Mucosa of descending colon (tissue), 3 donors: ENCODE data around the gene RNF10. TPM values are rescaled to one million over a fixed set of nuclear protein-coding genes. Genes with fewer than 3 reads are reported as not detected.

Source experiments
- ATAC-seq: fragments of 200-7000 bp; cut with Tn5 transposase; one replicate; pipeline ENCODE4 v1.9.1; 2020; ENCODE audit warnings: mild to moderate bottlenecking, moderate library complexity
- DNase-seq, 3 donors: peaks; one replicate each; pipeline ENCODE4 v3.0.0-alpha.2; 2020
- H3K36me3 ChIP-seq: fragments of 200-600 bp; one replicate; pipeline ENCODE4 v1.8.0; 2021; ENCODE audit warnings: low read depth, mild to moderate bottlenecking
- H3K4me1 ChIP-seq: fragments of 200-600 bp; one replicate; pipeline ENCODE4 v1.8.0; 2021; ENCODE audit warnings: low read depth, mild to moderate bottlenecking
- H3K4me3 ChIP-seq: fragments of 200-600 bp; one replicate; pipeline ENCODE4 v1.8.0; 2021; ENCODE audit warnings: mild to moderate bottlenecking
- H3K9me3 ChIP-seq: fragments of 200-600 bp; one replicate; pipeline ENCODE4 v1.8.0; 2021; ENCODE audit warnings: mild to moderate bottlenecking
- CTCF ChIP-seq: fragments of 200-600 bp; IDR thresholded peaks from one replicate; pipeline ENCODE4 v1.8.0; 2022; ENCODE audit warnings: antibody characterized with exemption, mild to moderate bottlenecking
- intact Hi-C, 2 donors: fragments of 100-400 bp; cut with DNase I in 1 of 2; cut with micrococcal nuclease in 1 of 2; formaldehyde crosslinking; loops; one replicate each; pipeline versions ENCODE4 v1.11.0 to v1.11.1; 2022; cut with DNase I, micrococcal nuclease
- total RNA-seq, 3 donors: library from RNA; stranded (reverse); fragmentation: NEBNext Ultra II Directional in 2 of 3; extraction: Animal tissue kit (Norgen Biotek cat#: 25700) in 2 of 3; gene quantifications; one replicate each; pipeline versions ENCODE4 v1.2.1 to v1.2.4, GENCODE V29; 2021 to 2023
- donor health status: DM: no; HTN: no; CAD: no; lungs with moderate emphysema.
- donor health status: DM: no; HTN: no; CAD: no.
- donor health status: DM: no; HTN: yes; CAD: no.

RNF10 gene
- total RNA-seq, 3 donors from 2014 or later, result 158 to 300 (median 237) TPM

- H3K9me3 ChIP-seq, result no peaks in the 10 kb centered on the region
- no peak overlapping the region for H3K4me3 ChIP-seq
- DNase-seq (no peak), ATAC-seq (no peak)
- TF ChIP-seq CTCF, result no peak
- H3K36me3 ChIP-seq, result no peaks in the 10 kb centered on the region
- H3K4me1 ChIP-seq, result peaks cover 14% of the 10 kb centered on the region
- intact Hi-C loops, result loop anchor here in 1 of 2 donors (5.0 kb wide), 1 partner anchor 40 kb away; no protein-coding TSS in a partner anchor
Measured at GRCh38 chr12:120497524-120498150, 36.5 kb upstream of the RNF10 start.

DNA sequence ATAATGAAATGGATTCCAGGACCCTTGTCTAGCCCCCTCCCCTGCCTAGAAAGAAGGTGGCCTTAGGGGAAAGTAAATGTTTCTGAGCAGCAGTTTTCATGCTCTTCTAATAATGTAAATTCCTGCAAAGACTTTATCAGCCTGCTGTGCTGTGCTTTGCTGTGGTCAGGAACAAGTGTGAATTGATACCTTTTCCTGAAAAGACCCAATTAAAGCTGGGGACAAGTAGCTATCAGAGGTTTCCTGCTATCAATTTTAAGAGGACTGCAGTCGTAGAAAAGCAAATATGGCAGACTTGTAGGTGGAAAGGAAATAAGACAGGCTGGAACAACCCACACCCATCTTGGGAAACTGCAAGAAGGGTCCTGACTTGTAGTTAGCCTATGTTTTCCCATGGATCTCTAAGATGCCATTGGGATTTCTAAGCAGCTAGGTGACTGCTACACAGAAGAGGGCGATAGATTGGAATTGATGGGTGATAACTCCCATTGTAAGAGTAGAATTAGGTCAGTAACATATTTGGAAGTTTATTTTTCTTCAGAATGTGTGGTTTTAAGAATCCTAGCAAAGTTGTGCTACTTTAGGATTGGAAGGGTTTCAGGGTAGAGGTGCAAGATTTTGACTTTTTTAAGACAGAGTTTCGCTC lies 35.2 kb upstream of the RNF10 start:
- no peak overlapping the region for H3K4me3 ChIP-seq
- intact Hi-C loops, result loop anchor here in 1 of 2 donors (5.0 kb wide), 1 partner anchor 38 kb away; no protein-coding TSS in a partner anchor
- H3K36me3 ChIP-seq, result no peaks in the 10 kb centered on the region
- no peak for TF ChIP-seq CTCF
- H3K4me1 ChIP-seq, result peaks cover 14% of the 10 kb centered on the region
- no peaks in the 10 kb centered on the region for H3K9me3 ChIP-seq
- DNase-seq, result no peak
- ATAC-seq, result no peak

GRCh38 chr12:120500581-120500980 lies 33.6 kb upstream of the RNF10 start:
- H3K4me3 ChIP-seq, result no peak overlapping the region
- intact Hi-C loops, result no loop called here
- H3K36me3 ChIP-seq, result no peaks in the 10 kb centered on the region
- no peak for ATAC-seq
- TF ChIP-seq CTCF, result no peak
- no peaks in the 10 kb centered on the region for H3K9me3 ChIP-seq
- H3K4me1 ChIP-seq, result peaks cover 14% of the 10 kb centered on the region
- no peak for DNase-seq

- H3K9me3 ChIP-seq, result no peaks in the 10 kb centered on the region
- H3K36me3 ChIP-seq, result peaks cover 3% of the 10 kb centered on the region
- H3K4me1 ChIP-seq, result peaks cover 4% of the 10 kb centered on the region
- TF ChIP-seq CTCF, result no peak
- intact Hi-C loops, result no loop called here
- ATAC-seq (no peak), DNase-seq (no peak)
- H3K4me3 ChIP-seq, result no peak overlapping the region
Measured at GRCh38 chr12:120504587-120504986, 29.6 kb upstream of the RNF10 start.

GRCh38 chr12:120508537-120508936 lies 25.6 kb upstream of the RNF10 start:
- no peak for TF ChIP-seq CTCF
- Histone ChIP-seq H3K4me3 (no peak overlapping the region), H3K36me3 (peaks cover 3% of the 10 kb centered on the region), H3K4me1 (no peaks in the 10 kb centered on the region), H3K9me3 (no peaks in the 10 kb centered on the region)
- DNase-seq (no peak), ATAC-seq (peak; percentile 73)
- intact Hi-C loops, result no loop called here
